IMR-90 (cell line): Measurements from ENCODE around the gene ZNF219. TPM values are rescaled to one million over a fixed set of nuclear protein-coding genes. Genes with fewer than 3 reads are reported as not detected.

Source experiments
- ATAC-seq: fragments of 200-7000 bp; cut with Tn5 transposase; 2 replicates; pipeline ENCODE4 v1.9.1; 2020; ENCODE audit warnings: low read depth, mild to moderate bottlenecking, moderate library complexity
- BruUV-seq: library from RNA; stranded (reverse); fragments of 400-500 nt; replicated peaks from 2 replicates; lab custom pipeline; 2021; lab: Mats Ljungman, UMichigan
- CTCF ChIA-PET: fragments of 300-600 bp; formaldehyde crosslinking; extraction: SDS; loops from one replicate; lab custom pipeline; 2021; ENCODE audit warnings: antibody characterized with exemption; lab: Yijun Ruan, JAX
- POLR2A ChIA-PET: fragments of 300-600 bp; sonication (Branson Sonifier 250); formaldehyde crosslinking; loops from one replicate; lab custom pipeline; 2022; ENCODE audit warnings: antibody characterized with exemption; ENCODE audit not compliant: unreplicated experiment; lab: Charles Lee
- DNase-seq: peaks from one replicate; pipeline ENCODE4 v3.0.0; 2013
- H2AFZ ChIP-seq: replicated peaks from 2 replicates; pipeline ENCODE3; 2013; ENCODE audit warnings: low read length, mild to moderate bottlenecking; ENCODE audit not compliant: poor library complexity
- H2AK5ac ChIP-seq: 2 replicates; pipeline ENCODE4 v1.6.1; 2013; ENCODE audit warnings: low read depth, low read length, inconsistent platforms
- H2AK9ac ChIP-seq: replicated peaks from 2 replicates; pipeline ENCODE3; 2013; ENCODE audit warnings: mild to moderate bottlenecking, low read depth, low read length, moderate library complexity; ENCODE audit not compliant: poor library complexity
- H2BK120ac ChIP-seq: 2 replicates; pipeline ENCODE4 v1.6.1; 2013; ENCODE audit warnings: low read depth, low read length, inconsistent platforms
- H2BK15ac ChIP-seq: 3 replicates; pipeline ENCODE4 v1.6.1; 2013; ENCODE audit warnings: low read depth, low read length, inconsistent platforms
- H2BK20ac ChIP-seq: 2 replicates; pipeline ENCODE4 v1.6.1; 2013; ENCODE audit warnings: low read depth, mild to moderate bottlenecking, inconsistent platforms, low read length, moderate library complexity
- H2BK5ac ChIP-seq: 2 replicates; pipeline ENCODE4 v1.6.1; 2013; ENCODE audit warnings: mild to moderate bottlenecking, low read depth, low read length, inconsistent platforms; ENCODE audit not compliant: poor library complexity, severe bottlenecking
- H3K14ac ChIP-seq: replicated peaks from 2 replicates; pipeline ENCODE4 v1.6.1; 2013; ENCODE audit warnings: low read depth, low read length, inconsistent platforms
- H3K18ac ChIP-seq: 2 replicates; pipeline ENCODE4 v1.6.1; 2013; ENCODE audit warnings: low read depth, low read length, control low read depth
- H3K23ac ChIP-seq: 2 replicates; pipeline ENCODE4 v1.6.1; 2013; ENCODE audit warnings: low read depth, low read length, inconsistent platforms
- H3K27ac ChIP-seq: 2 replicates; pipeline ENCODE4 v1.5.1; 2013; ENCODE audit warnings: mild to moderate bottlenecking, control low read depth, low read length; ENCODE audit not compliant: insufficient read depth
- H3K27me3 ChIP-seq: 2 replicates; pipeline ENCODE4 v1.6.1; 2013; ENCODE audit warnings: low read length; ENCODE audit not compliant: control insufficient read depth, insufficient read depth
- H3K36me3 ChIP-seq: 2 replicates; pipeline ENCODE4 v1.6.1; 2013; ENCODE audit warnings: low read length, mixed read lengths; ENCODE audit not compliant: control insufficient read depth, insufficient read depth
- H3K4ac ChIP-seq: 2 replicates; pipeline ENCODE4 v1.6.1; 2013; ENCODE audit warnings: low read depth, low read length, inconsistent platforms
- H3K4me1 ChIP-seq: 2 replicates; pipeline ENCODE4 v1.6.1; 2013; ENCODE audit warnings: low read length, mixed read lengths; ENCODE audit not compliant: control insufficient read depth, insufficient read depth
- H3K4me2 ChIP-seq: 2 replicates; pipeline ENCODE4 v1.6.1; 2013; ENCODE audit warnings: low read depth, mild to moderate bottlenecking, control low read depth, low read length, moderate library complexity
- H3K4me3 ChIP-seq: 2 replicates; pipeline ENCODE4 v1.5.1; 2013; ENCODE audit warnings: low read depth, mild to moderate bottlenecking, control low read depth, low read length, moderate library complexity; ENCODE audit not compliant: insufficient read depth
- H3K56ac ChIP-seq: 2 replicates; pipeline ENCODE4 v1.6.1; 2013; ENCODE audit warnings: low read length, inconsistent platforms; ENCODE audit not compliant: insufficient read depth; ENCODE audit errors: extremely low read depth
- H3K79me1 ChIP-seq, 2 experiments: 2 replicates each; pipeline ENCODE4 v1.6.1; 2013; ENCODE audit warnings: low read length in 2 of 2, inconsistent platforms in 1 of 2, low read depth in 1 of 2
- H3K9ac ChIP-seq: 2 replicates; pipeline ENCODE4 v1.6.1; 2013; ENCODE audit warnings: low read depth, low read length, control low read depth
- H3K9me1 ChIP-seq: 2 replicates; pipeline ENCODE4 v1.6.1; 2013; ENCODE audit warnings: low read length, inconsistent platforms; ENCODE audit not compliant: insufficient read depth
- H3K9me3 ChIP-seq: 2 replicates; pipeline ENCODE4 v1.6.1; 2013; ENCODE audit warnings: low read length; ENCODE audit not compliant: control insufficient read depth, insufficient read depth
- H4K20me1 ChIP-seq: 2 replicates; pipeline ENCODE4 v1.6.1; 2013; ENCODE audit warnings: low read length, inconsistent platforms; ENCODE audit not compliant: insufficient read depth
- H4K5ac ChIP-seq: 2 replicates; pipeline ENCODE4 v1.6.1; 2013; ENCODE audit warnings: mild to moderate bottlenecking, low read depth, low read length, control low read depth
- H4K8ac ChIP-seq, 2 experiments: 2 replicates each; pipeline ENCODE4 v1.6.1; 2013; ENCODE audit warnings: low read depth in 2 of 2, low read length in 2 of 2, control low read depth in 1 of 2, inconsistent platforms in 1 of 2
- H4K91ac ChIP-seq: 2 replicates; pipeline ENCODE4 v1.6.1; 2013; ENCODE audit warnings: low read depth, low read length, inconsistent platforms; ENCODE audit not compliant: insufficient read depth
- BHLHE40 ChIP-seq: fragments of 150-350 bp; IDR thresholded peaks from 2 replicates; pipeline ENCODE4 v1.6.1; 2016; ENCODE audit warnings: mild to moderate bottlenecking, low read depth, low read length
- CEBPB ChIP-seq: IDR thresholded peaks from 2 replicates; pipeline ENCODE4 v1.6.1; 2012; ENCODE audit warnings: low read depth, low read length, improper control_type of control experiment
- CHD1 ChIP-seq: IDR thresholded peaks from 2 replicates; pipeline ENCODE4 v1.6.1; 2012; ENCODE audit warnings: low read depth, low read length, improper control_type of control experiment
- FOS ChIP-seq: fragments of 150-350 bp; IDR thresholded peaks from 2 replicates; pipeline ENCODE4 v1.6.1; 2016; ENCODE audit warnings: low read depth, low read length
- MAFK ChIP-seq: IDR thresholded peaks from 2 replicates; pipeline ENCODE4 v1.6.1; 2012; ENCODE audit warnings: low read depth, low read length, improper control_type of control experiment
- MAZ ChIP-seq: IDR thresholded peaks from 2 replicates; pipeline ENCODE4 v1.6.1; 2012; ENCODE audit warnings: low read depth, mild to moderate bottlenecking, low read length, improper control_type of control experiment, moderate library complexity, borderline replicate concordance
- MXI1 ChIP-seq: IDR thresholded peaks from 2 replicates; pipeline ENCODE4 v1.6.1; 2012; ENCODE audit warnings: low read depth, mild to moderate bottlenecking, low read length, moderate library complexity, borderline replicate concordance
- NFE2L2 ChIP-seq: fragments of 150-350 bp; IDR thresholded peaks from 2 replicates; pipeline ENCODE4 v1.6.1; 2016; ENCODE audit warnings: low read depth, mild to moderate bottlenecking, low read length
- POLR2A ChIP-seq: IDR thresholded peaks from 2 replicates; pipeline ENCODE4 v1.6.1; 2012; ENCODE audit warnings: mild to moderate bottlenecking, low read depth, low read length
- RAD21 ChIP-seq: IDR thresholded peaks from 2 replicates; pipeline ENCODE4 v1.6.1; 2012; ENCODE audit warnings: low read length, improper control_type of control experiment
- RCOR1 ChIP-seq: IDR thresholded peaks from 2 replicates; pipeline ENCODE4 v1.6.1; 2012; ENCODE audit warnings: mild to moderate bottlenecking, low read length, improper control_type of control experiment; ENCODE audit not compliant: insufficient replicate concordance
- RFX5 ChIP-seq: IDR thresholded peaks from 2 replicates; pipeline ENCODE4 v1.8.0; 2012; ENCODE audit warnings: low read depth, mild to moderate bottlenecking, low read length, moderate library complexity
- SMC3 ChIP-seq: fragments of 150-350 bp; IDR thresholded peaks from 2 replicates; pipeline ENCODE4 v1.6.1; 2016; ENCODE audit warnings: low read depth, mild to moderate bottlenecking, antibody characterized with exemption, low read length, moderate library complexity
- WGBS, 2 experiments: methylation state at CpG; one replicate each; pipeline versions ENCODE4 v1.1.5 to v1.1.7; 2013; ENCODE audit warnings: missing lambda C conversion rate in 2 of 2; ENCODE audit not compliant: insufficient read length in 1 of 2; ENCODE audit errors: extremely low coverage in 2 of 2; 5-methylcytosine and 5-hydroxymethylcytosine counted together
- dilution Hi-C: fragments of 300-500 bp; cut with HindIII; formaldehyde crosslinking; loops from one replicate; pipeline ENCODE4 v1.14.3; 2018; ENCODE audit warnings: low sequenced_read_pairs; ENCODE audit not compliant: unreplicated experiment
- in situ Hi-C: fragments of 300-500 bp; cut with MboI; formaldehyde crosslinking; loops from 3 replicates; pipeline ENCODE4 v1.14.3; 2019; ENCODE audit warnings: low sequenced_read_pairs, inconsistent platforms, mixed read lengths
- intact Hi-C: fragments of 100-400 bp; cut with micrococcal nuclease; formaldehyde crosslinking; loops from 2 replicates; pipeline ENCODE4 v1.10.0; 2022
- polyA plus RNA-seq, 3 experiments: library from polyadenylated mRNA; depleted of rRNA; stranded (reverse); fragments of >200 nt; gene quantifications; 2 replicates each; pipeline ENCODE4 v1.2.3, GENCODE V29; 2012; ENCODE audit warnings: low replicate concordance in 1 of 3
- total RNA-seq: library from RNA; depleted of rRNA; stranded (reverse); fragments of >200 nt; gene quantifications from 2 replicates; pipeline ENCODE4 v1.2.3, GENCODE V29; 2012
- TF ChIP-seq, protein P1 (sequence below): fragments of 150-350 bp; IDR thresholded peaks from 2 replicates; pipeline ENCODE4 v1.6.1; 2016; ENCODE audit warnings: low read depth, mild to moderate bottlenecking, low read length, moderate library complexity, borderline replicate concordance
- TF ChIP-seq, protein P2 (sequence below): conservative IDR thresholded peaks from 2 replicates; pipeline ENCODE4 v1.5.1; 2012; ENCODE audit warnings: mild to moderate bottlenecking, low read depth, low read length, improper control_type of control experiment

The ZNF219 gene
- total and polyA plus RNA-seq, 2 of the 4 experiments (the other 2 are of a cell fraction): 0.90 to 3.8 TPM

DNA sequence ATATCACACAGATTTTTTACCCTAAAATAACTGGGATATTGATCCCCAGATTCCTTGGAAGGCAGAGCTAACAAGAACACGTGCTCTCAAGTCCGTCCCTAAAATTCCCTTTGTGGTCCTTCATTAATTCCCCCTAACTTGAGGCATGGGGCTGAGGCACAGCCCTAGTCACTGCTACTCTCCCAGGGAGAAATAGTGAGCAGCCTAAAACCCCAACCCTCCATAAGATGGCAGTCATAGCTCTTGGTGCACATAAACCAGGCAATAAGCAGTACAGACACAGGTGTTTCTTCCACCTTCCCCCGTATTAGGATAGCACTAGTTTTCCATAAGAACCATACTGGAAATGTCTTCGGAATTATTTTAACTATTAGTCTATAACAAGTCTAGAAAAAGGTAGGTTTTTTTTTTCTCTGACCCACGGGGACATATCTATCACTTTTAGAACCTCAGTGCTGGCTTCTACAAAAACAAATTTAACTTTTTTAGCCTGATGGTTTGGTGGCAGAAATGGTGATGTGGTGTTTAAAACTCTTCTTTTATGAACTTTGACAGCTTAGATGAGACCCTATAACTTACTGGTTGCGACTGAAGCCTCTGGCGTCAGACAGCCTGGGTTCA is 31.5 kb downstream of the ZNF219 start:
- Histone ChIP-seq H3K23ac (no peak overlapping the region), H2BK5ac (no peak overlapping the region), H3K4me3 (no peak overlapping the region), H4K8ac (no peak overlapping the region), H3K18ac (no peak overlapping the region), H3K9me3 (no peaks in the 10 kb centered on the region), H3K56ac (no peak overlapping the region), H4K20me1 (peaks cover 4% of the 10 kb centered on the region), H2AK5ac (no peak overlapping the region), H3K79me1 (peaks cover 0 to 16% of the 10 kb centered on the region in 2 experiments; a peak in 2 of 4 replicates), H2BK20ac (no peak overlapping the region), H3K4me2 (no peak overlapping the region), H3K36me3 (no peaks in the 10 kb centered on the region), H3K9ac (no peak overlapping the region), H3K4me1 (peaks cover 11% of the 10 kb centered on the region), H2BK15ac (no peak overlapping the region), H3K27ac (no peak overlapping the region), H4K5ac (no peak overlapping the region), H3K4ac (no peak overlapping the region), H3K9me1 (peaks cover 3% of the 10 kb centered on the region; the same call in 1 of the 2 replicates), H2BK120ac (no peak overlapping the region), H2AFZ (no peak overlapping the region), H2AK9ac (no peak overlapping the region), H3K27me3 (no peaks in the 10 kb centered on the region), H3K14ac (no peak overlapping the region), H4K91ac (no peak overlapping the region)
- dilution Hi-C loops: no loop called here
- WGBS, 2 experiments: 100% methylated on average over 1 of the region's 7 CpGs; no CpG with 5 or more reads in 1 of the 2 experiments
- no TSS peak for BruUV-seq
- ATAC-seq: no peak
- DNase-seq: no peak
- ChIA-PET CTCF (interaction anchor here (0.6 to 2.8 kb wide), 7 partner anchors 20 to 52 kb away, joined by 3 to 20 read pairs (median 7); no protein-coding TSS in a partner anchor), POLR2A (no interaction called here)
- intact Hi-C loops: no loop called here
- in situ Hi-C loops: no loop called here
- TF ChIP-seq BHLHE40: no peak
- peak; percentile 8; the same call in 1 of the 2 replicates for TF ChIP-seq SMC3
- TF ChIP-seq CEBPB: no peak
- TF ChIP-seq RCOR1: no peak
- no peak for TF ChIP-seq MAFK
- TF ChIP-seq RFX5: no peak
- no peak for TF ChIP-seq CHD1
- TF ChIP-seq, protein P1, sequence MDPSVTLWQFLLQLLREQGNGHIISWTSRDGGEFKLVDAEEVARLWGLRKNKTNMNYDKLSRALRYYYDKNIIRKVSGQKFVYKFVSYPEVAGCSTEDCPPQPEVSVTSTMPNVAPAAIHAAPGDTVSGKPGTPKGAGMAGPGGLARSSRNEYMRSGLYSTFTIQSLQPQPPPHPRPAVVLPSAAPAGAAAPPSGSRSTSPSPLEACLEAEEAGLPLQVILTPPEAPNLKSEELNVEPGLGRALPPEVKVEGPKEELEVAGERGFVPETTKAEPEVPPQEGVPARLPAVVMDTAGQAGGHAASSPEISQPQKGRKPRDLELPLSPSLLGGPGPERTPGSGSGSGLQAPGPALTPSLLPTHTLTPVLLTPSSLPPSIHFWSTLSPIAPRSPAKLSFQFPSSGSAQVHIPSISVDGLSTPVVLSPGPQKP: no peak
- TF ChIP-seq, protein P2, sequence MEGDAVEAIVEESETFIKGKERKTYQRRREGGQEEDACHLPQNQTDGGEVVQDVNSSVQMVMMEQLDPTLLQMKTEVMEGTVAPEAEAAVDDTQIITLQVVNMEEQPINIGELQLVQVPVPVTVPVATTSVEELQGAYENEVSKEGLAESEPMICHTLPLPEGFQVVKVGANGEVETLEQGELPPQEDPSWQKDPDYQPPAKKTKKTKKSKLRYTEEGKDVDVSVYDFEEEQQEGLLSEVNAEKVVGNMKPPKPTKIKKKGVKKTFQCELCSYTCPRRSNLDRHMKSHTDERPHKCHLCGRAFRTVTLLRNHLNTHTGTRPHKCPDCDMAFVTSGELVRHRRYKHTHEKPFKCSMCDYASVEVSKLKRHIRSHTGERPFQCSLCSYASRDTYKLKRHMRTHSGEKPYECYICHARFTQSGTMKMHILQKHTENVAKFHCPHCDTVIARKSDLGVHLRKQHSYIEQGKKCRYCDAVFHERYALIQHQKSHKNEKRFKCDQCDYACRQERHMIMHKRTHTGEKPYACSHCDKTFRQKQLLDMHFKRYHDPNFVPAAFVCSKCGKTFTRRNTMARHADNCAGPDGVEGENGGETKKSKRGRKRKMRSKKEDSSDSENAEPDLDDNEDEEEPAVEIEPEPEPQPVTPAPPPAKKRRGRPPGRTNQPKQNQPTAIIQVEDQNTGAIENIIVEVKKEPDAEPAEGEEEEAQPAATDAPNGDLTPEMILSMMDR: peak; percentile 26; the same call in 1 of the 2 replicates
- TF ChIP-seq POLR2A: no peak
- no peak for TF ChIP-seq NFE2L2
- peak; percentile 26; the same call in 1 of the 2 replicates for TF ChIP-seq RAD21
- no peak for TF ChIP-seq MAZ
- TF ChIP-seq MXI1: no peak
- no peak for TF ChIP-seq FOS
